ENCODE measurements around the gene RAD54L. TPM values are rescaled to one million over a fixed set of nuclear protein-coding genes. Genes with fewer than 3 reads are reported as not detected.
A peak's percentile ranks its signal among the peaks of the same experiment; 100 is the strongest.

Gene RAD54L
- total RNA-seq, 1 experiment from 2014 or later = 54.7 TPM

GRCh38 chr1:46300673-46301405 lies 53.3 kb downstream of the RAD54L start:
- Mint-ChIP-seq H3K4me3 (peak overlapping the region; percentile 100), H3K36me3 (peaks cover 28% of the 10 kb centered on the region), H3K9me3 (no peaks in the 10 kb centered on the region), H3K27ac (peak overlapping the region; percentile 67), H3K27me3 (ENCODE audit: low read depth) (no peaks in the 10 kb centered on the region), H3K4me1 (peaks cover 39% of the 10 kb centered on the region)
- TF ChIP-seq GRHL2 (CRISPR knock-in tag; IDR thresholded peaks at IDR 0.05; ENCODE audit: insufficient replicate concordance, severe bottlenecking) (no peak), ZNF263 (CRISPR knock-in tag; IDR thresholded peaks at IDR 0.05; ENCODE audit: low read depth) (no peak), FOXP4 (CRISPR knock-in tag; IDR thresholded peaks at IDR 0.05) (no peak), E2F4 (CRISPR knock-in tag; IDR thresholded peaks at IDR 0.05; ENCODE audit: borderline replicate concordance, low read depth) (no peak), PRRX2 (CRISPR knock-in tag; IDR thresholded peaks at IDR 0.05) (no peak), ZNF138 (CRISPR knock-in tag; conservative IDR thresholded peaks at IDR 0.05) (no peak), MXD4 (CRISPR knock-in tag; IDR thresholded peaks at IDR 0.05; ENCODE audit: borderline replicate concordance) (no peak)
- CTCF ChIA-PET = interaction anchor here (0.6 to 1.1 kb wide), 4 partner anchors 11 to 47 kb away, joined by 3 to 6 read pairs (median 4); no protein-coding TSS in a partner anchor
- ATAC-seq = no peak
- POLR2A ChIA-PET = interaction anchor here (1.1 kb wide), 1 partner anchor 17 kb away, joined by 3 read pairs; no protein-coding TSS in a partner anchor
- no peak for DNase-seq (ENCODE audit: low spot score)

GRCh38 chr1:46301406-46301807 lies 53.8 kb downstream of the RAD54L start:
- TF ChIP-seq SP1 (CRISPR knock-in tag; conservative IDR thresholded peaks at IDR 0.05) (no peak), FOXJ3 (CRISPR knock-in tag; IDR thresholded peaks at IDR 0.05; ENCODE audit: borderline replicate concordance) (no peak), TEAD1 (CRISPR knock-in tag; IDR thresholded peaks at IDR 0.05) (0 out of 2 replicates have a peak, but pooled peaks have one; percentile 7), HMGXB4 (CRISPR knock-in tag; IDR thresholded peaks at IDR 0.05) (no peak)

GRCh38 chr1:46301808-46302640 lies 54.5 kb downstream of the RAD54L start:
- POLR2A ChIA-PET = interaction anchor here (1.3 to 2.5 kb wide), 2 partner anchors 38 to 46 kb away, joined by 5 to 13 read pairs; partner anchors contain the start of gene NSUN4
- DNase-seq (ENCODE audit: low spot score) = peak; percentile 63
- peak; percentile 20 for ATAC-seq
- Mint-ChIP-seq H3K27me3 (ENCODE audit: low read depth) (no peaks in the 10 kb centered on the region), H3K4me3 (peak overlapping the region; percentile 100), H3K4me1 (peaks cover 51% of the 10 kb centered on the region), H3K36me3 (peaks cover 21% of the 10 kb centered on the region), H3K9me3 (no peaks in the 10 kb centered on the region), H3K27ac (no peak overlapping the region)
- CTCF ChIA-PET = interaction anchor here (0.8 to 2.3 kb wide), 5 partner anchors 38 to 55 kb away, joined by 3 to 8 read pairs (median 5); partner anchors contain the start of genes NSUN4 and RAD54L
- no peak for TF ChIP-seq SMAD3 (CRISPR knock-in tag; IDR thresholded peaks at IDR 0.05; ENCODE audit: borderline replicate concordance)
- TF ChIP-seq E2F4 (CRISPR knock-in tag; IDR thresholded peaks at IDR 0.05; ENCODE audit: borderline replicate concordance, low read depth) = no peak
- peak; percentile 91 for TF ChIP-seq HMGXB4 (CRISPR knock-in tag; IDR thresholded peaks at IDR 0.05)
- no peak for TF ChIP-seq GABPB1 (CRISPR knock-in tag; IDR thresholded peaks at IDR 0.05)
- TF ChIP-seq ZNF423 (CRISPR knock-in tag; IDR thresholded peaks at IDR 0.05) = peak; percentile 55; the same call in 1 of the 2 replicates
- no peak for TF ChIP-seq ESRRA (CRISPR knock-in tag; IDR thresholded peaks at IDR 0.05; ENCODE audit: borderline replicate concordance)
- TF ChIP-seq OVOL2 (CRISPR knock-in tag; IDR thresholded peaks at IDR 0.05; ENCODE audit: borderline replicate concordance) = no peak
- peak; percentile 34; the same call in 1 of the 2 replicates for TF ChIP-seq FOXP1 (CRISPR knock-in tag; IDR thresholded peaks at IDR 0.05; ENCODE audit: borderline replicate concordance)
- no peak for TF ChIP-seq ATF3 (CRISPR knock-in tag; conservative IDR thresholded peaks at IDR 0.05)

More at GRCh38 chr1:46301406-46301807, 53.8 kb downstream of the RAD54L start:
- Mint-ChIP-seq H3K9me3 (no peaks in the 10 kb centered on the region), H3K27me3 (ENCODE audit: low read depth) (no peaks in the 10 kb centered on the region), H3K27ac (peak overlapping the region; percentile 67), H3K4me3 (peak overlapping the region; percentile 100), H3K4me1 (peaks cover 45% of the 10 kb centered on the region), H3K36me3 (peaks cover 27% of the 10 kb centered on the region)
- ChIA-PET CTCF (interaction anchor here (0.6 to 1.1 kb wide), 3 partner anchors 38 to 47 kb away, joined by 3 to 6 read pairs (median 5); no protein-coding TSS in a partner anchor), POLR2A (interaction anchor here (1.1 kb wide), 1 partner anchor 17 kb away, joined by 3 read pairs; no protein-coding TSS in a partner anchor)
- ATAC-seq (peak; percentile 1; the same call in 1 of the 2 replicates), DNase-seq (ENCODE audit: low spot score) (no peak)
